OCI-LY7 (cell line): ENCODE measurements around the gene CORO1C.

Experiments used
- CTCF ChIP-seq: fragments of 200-600 bp; sonication (generic); conservative IDR thresholded peaks from 2 replicates; pipeline ENCODE4 v1.5.1; 2014; ENCODE audit warnings: mild to moderate bottlenecking, antibody characterized with exemption, low read length, moderate library complexity, mixed read lengths
- EZH2phosphoT487 ChIP-seq: fragments of 200-600 bp; sonication (generic); IDR thresholded peaks from 2 replicates; pipeline ENCODE4 v1.6.1; 2018; ENCODE audit warnings: low read depth, borderline replicate concordance, mild to moderate bottlenecking, mixed run types, antibody characterized with exemption, low read length, moderate library complexity, mixed read lengths

GRCh38 chr12:108615918-108616317, 115.4 kb downstream of the CORO1C start:
- TF ChIP-seq CTCF (no peak), EZH2phosphoT487 (no peak)
